IPS-18a (cell line): ENCODE data around the gene ISLR.

ENCODE experiments used
- H3K27ac ChIP-seq: one replicate; pipeline ENCODE4 v1.5.1; 2013; ENCODE audit warnings: low read length
- H3K27me3 ChIP-seq: one replicate; pipeline ENCODE4 v1.6.1; 2013; ENCODE audit warnings: mild to moderate bottlenecking, low read length; ENCODE audit not compliant: control insufficient read depth, insufficient read depth
- H3K36me3 ChIP-seq: one replicate; pipeline ENCODE4 v1.6.1; 2013; ENCODE audit warnings: low read depth, low read length; ENCODE audit not compliant: control insufficient read depth
- H3K4me1 ChIP-seq: one replicate; pipeline ENCODE4 v1.6.1; 2013; ENCODE audit warnings: low read depth, low read length; ENCODE audit not compliant: control insufficient read depth
- H3K4me3 ChIP-seq: one replicate; pipeline ENCODE4 v1.5.1; 2013; ENCODE audit warnings: low read length
- H3K9ac ChIP-seq: one replicate; pipeline ENCODE4 v1.6.1; 2013; ENCODE audit warnings: mild to moderate bottlenecking, low read length, moderate library complexity
- H3K9me3 ChIP-seq: one replicate; pipeline ENCODE4 v1.6.1; 2013; ENCODE audit warnings: low read depth, low read length; ENCODE audit not compliant: control insufficient read depth

The ISLR gene

GRCh38 chr15:74225928-74226327 lies 52.4 kb downstream of the ISLR start:
- Histone ChIP-seq H3K4me1 (peaks cover 41% of the 10 kb centered on the region), H3K27me3 (peaks cover 77% of the 10 kb centered on the region)

More at GRCh38 chr15:74225928-74226327, 52.4 kb downstream of the ISLR start:
- H3K27ac ChIP-seq, result no peak overlapping the region
- no peak overlapping the region for H3K4me3 ChIP-seq
- no peaks in the 10 kb centered on the region for H3K36me3 ChIP-seq
- no peaks in the 10 kb centered on the region for H3K9me3 ChIP-seq
- H3K9ac ChIP-seq, result no peak overlapping the region
